NCI-H146 (cell line): ENCODE measurements around the gene SDR39U1.

ENCODE experiments used
- DNase-seq: peaks from one replicate; lab custom pipeline; 2025; lab: John Stamatoyannopoulos, UW

Gene SDR39U1

DNA sequence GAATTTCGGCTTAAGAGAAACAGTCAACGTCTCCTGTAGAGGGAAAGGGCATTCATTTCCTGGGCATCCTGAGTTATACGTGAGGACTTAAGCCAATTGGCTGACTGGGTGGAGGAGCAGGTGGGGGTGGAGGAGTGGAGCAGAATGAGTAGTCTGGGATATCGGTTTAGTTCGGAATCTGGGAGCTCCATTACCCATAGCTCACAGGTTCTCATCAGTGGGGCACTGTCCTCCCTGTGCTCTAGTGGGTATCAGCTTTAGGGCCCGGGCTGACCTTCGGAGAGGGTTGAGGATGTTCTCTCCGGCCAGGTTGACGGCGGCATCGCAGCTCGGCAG, 704 bp downstream of the SDR39U1 start:
- DNase-seq = no peak

DNA sequence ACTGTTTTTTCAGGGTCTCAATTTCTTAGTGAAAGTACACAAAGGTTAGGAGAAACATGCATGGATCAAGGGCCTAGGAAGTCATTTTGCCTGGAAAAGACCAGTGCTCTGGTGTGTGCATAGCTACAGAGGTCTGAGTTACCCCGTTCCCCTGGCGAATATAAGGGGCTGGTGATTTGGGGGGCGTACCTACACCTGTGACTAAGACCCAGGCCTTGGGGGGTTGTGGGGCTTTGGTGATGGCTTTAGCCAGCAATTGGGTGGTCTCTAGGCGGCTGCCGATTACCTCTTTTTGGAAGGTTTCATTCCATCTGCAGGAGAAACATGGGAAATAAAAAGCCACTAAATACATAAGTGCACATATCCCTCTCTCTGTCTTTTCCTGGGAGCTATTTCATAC, 1.1 kb downstream of the SDR39U1 start:
- no peak for DNase-seq

DNA sequence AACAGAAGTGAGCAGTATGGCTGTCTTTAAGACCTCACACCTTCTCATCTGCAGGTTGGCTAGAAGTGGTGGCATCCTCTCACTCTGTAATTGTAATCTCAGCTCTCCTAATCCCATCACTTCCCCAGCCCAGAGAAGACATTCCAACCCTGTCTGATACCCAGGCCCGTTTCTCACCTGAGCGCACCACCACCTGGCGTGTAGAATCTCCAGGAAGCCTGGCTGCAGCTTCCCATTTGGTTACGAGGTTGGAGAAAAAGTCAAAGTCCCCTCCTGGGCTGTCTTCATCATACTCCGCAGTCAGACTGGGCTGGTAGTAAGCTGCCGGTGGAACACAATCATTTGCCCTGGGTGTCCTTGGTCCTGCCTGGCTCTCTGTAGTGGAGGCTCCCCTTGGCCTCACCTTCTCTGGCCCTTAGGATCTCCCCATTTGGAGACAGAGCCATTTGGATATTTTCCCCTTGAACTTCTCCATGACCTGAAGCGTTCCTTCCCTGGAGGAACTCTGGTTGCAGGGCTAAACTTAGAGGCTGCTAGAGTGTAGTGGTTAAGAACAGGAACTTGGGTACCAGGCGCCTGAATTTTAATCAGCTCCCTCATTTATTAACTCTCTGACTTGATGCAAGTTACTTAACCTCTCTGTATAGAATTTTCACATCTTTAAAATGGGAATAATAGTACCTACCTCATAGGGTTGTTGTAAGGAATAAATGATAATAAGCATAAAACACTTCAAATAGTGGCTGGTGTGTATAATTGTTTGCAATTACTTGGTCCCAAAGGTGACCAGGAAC, 1.8 kb downstream of the SDR39U1 start:
- no peak for DNase-seq

DNA sequence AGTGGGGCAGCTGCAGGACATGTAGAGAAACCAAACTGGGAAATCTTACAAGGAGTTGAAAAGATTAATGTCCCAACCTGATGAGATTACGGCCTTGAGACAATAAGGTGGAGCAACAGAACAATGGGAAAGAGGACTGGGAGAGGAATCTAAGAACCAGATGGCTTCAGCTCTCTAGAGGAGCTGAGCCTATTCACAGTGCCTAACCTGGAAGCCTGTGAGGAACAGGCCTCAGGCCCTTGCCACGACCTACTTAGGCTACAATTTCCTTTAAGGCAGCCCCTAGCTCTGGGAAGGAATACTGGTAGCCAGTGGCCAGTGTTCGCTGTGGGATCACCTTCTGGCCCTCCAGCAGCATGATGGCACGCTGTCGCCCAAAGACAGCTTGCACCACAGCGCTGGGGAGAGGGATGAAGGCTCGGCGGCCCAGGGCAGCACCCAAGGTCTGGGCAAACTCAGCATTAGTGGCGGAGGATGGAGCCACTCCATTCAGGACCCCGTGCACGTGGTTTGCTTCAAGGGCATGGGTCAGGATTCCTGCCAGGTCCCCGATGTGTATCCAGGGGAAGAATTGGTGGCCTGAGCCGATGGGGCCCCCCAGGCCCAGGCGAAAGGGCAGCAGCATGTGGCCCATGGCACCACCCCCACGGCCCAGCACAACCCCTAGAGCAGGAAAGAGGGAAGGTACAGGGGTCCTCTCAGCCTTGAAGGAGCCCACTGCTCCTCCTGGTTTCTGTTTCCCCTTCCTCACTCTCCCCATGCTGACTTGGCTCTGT, 2.6 kb downstream of the SDR39U1 start:
- DNase-seq = no peak

DNA sequence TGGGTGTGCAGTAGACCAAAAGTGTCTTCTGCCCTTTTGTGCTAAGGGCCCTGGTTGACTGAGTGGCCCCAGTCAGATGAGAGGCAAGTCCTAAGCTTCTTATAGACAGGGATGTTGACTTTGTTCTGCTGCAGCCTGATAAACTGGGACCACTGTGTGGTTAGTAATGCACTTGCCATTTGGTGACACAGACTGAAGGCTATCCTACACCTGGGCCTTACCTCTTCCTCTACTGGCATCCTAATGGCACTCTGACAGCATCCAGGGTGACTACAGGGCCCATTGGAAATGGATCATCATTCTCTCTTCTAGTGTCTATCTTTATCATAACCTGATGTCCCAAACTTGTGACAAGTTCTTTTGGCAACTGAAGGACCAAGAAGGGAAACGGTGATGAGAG, 3.3 kb downstream of the SDR39U1 start:
- DNase-seq = no peak

DNA sequence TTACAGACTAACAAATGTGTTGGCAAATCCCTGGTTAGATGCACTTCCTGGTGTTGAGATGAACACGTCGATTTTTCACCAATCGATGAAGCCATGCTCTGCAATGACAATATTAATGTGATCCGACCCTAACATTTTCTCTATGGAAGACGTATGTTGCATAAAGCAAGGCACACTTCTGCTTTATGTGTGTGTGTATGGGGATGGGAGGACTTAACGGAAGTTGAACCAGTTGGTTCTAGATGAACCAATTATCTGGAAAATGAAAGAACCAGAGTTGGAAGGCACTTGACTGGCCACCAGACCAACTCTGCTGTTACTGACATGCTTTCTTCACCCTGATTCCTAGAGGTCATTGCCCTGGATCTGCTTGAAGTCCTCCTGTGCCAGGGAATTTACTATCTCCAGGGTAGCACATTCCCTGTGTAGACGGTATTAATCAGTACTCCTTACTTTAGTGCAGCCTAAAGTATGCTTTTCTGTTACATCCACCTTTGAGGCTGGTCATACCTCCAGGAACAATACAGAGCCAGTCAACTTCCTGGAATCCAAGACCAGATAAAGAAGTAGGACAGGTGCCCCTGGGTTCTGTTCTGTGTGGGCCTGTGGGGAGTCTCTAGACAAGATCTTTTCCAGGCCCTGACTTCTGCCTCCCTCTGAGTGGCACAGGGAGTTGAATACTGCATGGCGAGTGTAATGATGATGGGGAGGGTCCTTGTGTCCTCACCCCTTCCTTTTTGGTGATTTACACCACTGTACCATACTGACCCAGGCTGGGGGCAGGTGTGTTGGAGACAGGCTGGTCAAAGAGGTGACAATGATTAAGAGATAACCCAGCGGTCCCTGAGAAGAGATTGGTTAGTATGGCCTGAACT, 4.1 kb downstream of the SDR39U1 start:
- no peak for DNase-seq

DNA sequence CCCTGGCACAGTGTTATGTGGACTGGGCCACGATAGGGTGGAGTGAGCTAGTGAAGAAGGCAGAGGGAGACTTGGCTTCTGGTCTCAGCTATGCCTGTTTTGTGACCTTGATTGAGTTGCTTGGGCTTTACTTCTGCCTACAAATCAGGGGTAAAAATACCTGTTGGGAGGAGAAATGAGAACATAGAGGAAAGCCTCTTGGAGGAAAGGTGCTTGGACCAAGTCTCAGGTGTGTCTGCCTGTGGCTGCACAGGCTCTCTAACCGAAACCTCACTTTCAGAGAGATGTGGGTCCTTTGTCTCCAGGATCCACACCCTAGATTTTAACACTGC, 4.9 kb downstream of the SDR39U1 start:
- DNase-seq = no peak

DNA sequence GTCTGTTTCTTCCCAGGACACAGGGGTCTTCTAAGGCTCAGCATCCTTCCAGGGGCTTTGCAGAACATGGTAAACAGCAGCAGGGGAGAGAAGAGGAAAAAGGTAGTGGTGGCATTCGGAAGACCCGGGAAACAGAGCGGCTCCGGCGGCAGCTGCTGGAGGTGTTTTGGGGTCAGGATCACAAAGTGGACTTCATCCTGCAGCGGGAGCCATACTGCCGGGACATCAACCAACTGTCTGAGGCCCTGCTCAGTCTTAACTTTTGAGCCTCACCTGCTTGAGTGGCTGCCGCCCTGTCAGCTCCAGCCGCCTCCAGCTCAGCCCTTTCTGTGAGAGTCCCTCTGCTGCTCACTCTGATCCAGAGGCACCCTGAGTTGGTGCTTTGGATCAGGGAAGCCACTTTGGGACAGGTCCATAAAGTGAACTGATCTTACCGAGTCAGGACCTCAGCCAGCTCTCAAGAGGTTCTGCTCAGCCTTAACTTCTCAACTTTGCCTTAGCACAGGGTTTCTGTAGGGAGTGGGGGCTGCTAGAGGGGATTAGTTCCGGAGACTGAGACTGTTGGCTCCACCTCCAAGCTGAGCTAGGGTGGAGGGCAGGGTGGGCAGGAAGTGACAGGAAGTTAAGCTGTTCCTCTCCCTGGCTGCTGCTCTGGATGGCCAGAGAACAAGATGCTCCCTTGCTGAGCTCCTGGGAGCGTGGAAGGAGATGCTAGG, 5.4 kb downstream of the SDR39U1 start:
- no peak for DNase-seq

DNA sequence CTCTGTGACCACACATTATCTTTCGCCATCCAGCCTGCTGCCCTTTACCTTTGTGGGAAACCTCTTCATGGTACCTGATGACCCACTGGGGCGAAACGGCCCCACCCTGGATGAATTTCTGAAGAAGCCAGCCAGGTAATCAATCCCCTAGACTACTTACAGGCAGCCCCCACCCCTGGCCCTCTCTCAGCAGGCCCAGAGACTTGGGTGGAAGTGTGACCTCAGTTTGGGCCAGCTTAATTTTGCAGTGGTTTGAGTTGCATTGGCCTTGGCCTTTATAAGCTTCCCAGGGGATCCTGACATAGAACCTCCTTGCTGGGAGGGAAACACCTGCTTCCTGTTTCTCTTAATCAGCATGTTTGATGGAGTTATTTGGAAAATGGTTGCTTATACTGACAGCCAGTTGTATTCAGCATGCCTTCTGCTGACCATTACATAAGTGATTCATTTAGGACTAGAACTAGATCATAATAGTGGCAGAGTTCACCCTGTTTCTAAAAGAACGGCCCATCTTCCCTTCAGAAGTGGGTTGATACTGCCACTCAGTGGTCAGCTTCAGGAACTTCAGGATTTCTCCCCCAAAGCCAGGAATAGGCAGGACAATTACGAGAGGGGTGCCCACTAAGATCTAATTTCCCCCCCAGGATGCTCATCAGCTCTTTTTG, 6.1 kb downstream of the SDR39U1 start:
- DNase-seq = peak; percentile 52

DNA sequence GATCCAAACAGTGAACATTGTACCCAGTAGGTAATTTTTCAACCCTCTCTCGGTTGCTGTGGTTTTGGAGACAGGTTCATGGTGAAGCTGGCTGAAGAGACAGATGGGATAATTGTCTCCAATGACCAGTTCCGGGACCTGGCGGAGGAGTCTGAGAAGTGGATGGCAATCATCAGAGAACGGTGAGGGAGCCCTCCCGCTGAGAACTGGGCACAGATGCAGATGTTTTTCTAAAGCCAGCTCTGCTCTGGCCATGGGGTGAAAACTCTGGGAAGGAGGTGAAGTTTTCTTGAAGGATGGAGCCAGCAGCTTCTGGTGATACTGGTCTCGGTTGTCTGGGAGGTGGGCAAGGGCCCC, 6.6 kb downstream of the SDR39U1 start:
- no peak for DNase-seq

DNA sequence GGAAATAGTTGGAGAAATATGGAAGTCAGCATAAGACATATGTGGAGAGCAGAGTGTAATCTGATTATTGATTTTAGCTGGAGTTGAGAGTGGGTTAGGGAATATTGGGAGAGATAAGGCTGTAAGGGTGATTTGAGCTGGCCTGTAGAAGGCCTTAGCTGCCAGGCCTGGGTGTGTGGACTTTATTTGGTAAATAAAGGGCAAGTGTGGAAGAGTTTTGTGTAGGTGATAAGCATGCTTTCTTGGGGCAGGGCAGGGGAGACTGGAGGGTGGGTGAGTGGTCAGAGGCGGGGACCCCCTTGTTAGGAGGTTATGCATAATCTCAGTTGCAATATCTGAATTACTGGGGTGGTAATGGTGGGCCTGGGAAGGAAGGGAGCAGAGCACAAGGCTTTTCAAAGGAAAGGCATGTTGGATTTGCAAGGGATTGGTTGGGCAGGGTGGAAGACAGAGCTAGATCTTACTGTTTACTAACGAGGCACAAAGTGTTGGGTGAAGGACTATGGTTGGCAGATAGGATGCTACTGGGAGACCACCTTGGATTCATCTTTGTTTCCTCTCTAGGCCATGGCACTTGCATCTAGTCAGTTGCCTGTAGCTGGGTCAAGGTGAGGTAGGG, 7.3 kb downstream of the SDR39U1 start:
- no peak for DNase-seq

DNA sequence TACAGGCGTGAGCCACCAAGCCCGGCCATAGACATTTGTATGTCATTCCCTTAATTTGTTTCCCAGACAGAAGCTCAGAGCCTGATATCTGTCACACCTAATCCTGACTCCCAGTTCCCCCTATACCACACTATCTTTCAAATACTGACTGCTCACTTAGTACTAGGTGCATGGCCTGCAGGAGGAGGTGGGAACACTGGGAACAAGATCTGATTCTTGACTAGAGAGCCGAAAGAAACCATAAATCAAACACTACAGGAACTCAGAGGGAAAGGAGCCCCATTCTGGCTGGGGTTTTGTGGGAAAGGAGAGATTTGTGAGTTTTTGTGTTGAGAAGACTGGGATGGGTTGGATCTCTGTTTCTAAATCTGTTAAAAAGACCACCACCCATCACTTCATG, 7.9 kb downstream of the SDR39U1 start:
- DNase-seq = no peak

DNA sequence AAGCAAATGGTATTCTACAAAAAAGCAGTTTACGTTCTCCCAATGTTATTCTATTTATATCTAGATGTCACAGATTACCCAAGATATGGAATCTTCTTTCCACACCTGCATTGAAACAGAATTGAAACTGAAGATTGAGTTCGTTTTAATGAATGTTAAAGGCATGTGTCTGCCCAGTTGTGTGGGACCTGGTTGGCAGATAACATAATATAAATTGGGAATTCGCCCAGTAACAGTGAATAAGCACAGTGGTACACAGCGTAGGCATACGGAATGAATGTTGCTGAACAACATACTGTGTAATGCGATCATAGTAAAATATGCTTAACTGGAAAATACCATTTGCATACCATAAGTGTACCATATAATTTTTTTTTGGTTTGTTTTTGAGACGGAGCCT, 8.5 kb downstream of the SDR39U1 start:
- DNase-seq = no peak

DNA sequence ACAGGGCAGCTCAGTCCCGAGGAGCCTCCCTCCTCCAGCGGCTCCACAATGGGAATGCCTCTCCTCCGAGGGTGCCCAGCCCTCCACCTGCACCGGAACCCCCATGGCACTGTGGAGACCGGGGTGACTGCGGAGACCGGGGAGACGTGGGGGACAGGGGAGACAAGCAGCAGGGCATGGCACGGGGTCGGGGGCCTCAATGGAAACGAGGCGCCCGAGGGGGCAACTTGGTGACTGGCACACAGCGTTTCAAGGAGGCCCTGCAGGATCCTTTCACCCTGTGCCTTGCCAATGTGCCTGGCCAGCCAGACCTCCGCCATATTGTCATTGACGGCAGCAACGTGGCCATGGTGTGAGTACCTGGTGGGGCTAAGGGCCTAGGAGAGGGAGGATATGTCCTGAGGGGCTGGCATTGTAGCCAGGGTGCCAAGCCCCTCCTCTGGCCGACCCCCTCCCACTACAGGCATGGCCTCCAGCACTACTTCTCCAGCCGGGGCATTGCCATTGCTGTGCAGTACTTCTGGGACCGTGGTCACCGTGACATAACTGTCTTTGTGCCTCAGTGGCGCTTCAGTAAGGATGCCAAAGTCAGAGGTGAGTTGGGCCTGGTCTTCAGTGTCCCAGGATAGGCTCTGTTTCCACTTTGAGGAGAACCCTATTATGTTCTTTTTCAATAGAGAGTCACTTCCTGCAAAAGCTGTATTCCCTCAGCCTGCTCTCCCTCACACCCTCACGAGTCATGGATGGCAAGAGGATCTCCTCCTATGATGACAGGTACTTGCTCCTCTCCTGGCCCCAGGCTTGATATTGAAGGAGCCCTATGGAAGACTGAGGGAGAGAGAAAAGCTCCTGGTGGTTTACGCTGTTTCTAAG, 10.1 kb downstream of the SDR39U1 start:
- no peak for DNase-seq

DNA sequence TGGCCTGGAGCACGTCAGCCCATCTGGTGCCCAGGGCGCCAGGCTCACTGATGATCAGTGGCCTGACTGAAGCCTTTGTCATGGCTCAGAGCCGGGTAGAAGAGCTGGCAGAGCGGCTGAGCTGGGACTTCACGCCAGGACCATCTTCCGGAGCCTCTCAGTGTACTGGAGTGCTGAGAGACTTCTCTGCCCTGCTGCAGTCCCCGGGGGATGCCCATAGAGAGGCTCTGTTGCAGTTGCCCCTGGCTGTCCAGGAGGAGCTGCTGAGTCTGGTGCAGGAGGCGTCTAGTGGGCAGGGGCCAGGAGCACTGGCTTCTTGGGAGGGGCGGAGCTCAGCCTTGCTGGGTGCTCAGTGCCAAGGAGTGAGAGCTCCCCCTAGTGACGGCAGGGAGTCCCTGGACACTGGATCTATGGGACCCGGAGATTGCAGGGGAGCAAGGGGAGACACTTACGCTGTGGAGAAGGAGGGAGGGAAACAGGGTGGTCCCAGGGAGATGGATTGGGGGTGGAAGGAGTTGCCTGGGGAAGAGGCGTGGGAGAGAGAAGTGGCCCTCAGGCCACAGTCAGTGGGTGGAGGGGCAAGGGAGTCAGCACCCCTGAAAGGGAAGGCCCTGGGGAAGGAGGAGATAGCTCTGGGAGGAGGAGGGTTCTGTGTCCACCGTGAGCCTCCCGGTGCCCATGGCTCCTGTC, 10.9 kb downstream of the SDR39U1 start:
- DNase-seq = peak; percentile 83

DNA sequence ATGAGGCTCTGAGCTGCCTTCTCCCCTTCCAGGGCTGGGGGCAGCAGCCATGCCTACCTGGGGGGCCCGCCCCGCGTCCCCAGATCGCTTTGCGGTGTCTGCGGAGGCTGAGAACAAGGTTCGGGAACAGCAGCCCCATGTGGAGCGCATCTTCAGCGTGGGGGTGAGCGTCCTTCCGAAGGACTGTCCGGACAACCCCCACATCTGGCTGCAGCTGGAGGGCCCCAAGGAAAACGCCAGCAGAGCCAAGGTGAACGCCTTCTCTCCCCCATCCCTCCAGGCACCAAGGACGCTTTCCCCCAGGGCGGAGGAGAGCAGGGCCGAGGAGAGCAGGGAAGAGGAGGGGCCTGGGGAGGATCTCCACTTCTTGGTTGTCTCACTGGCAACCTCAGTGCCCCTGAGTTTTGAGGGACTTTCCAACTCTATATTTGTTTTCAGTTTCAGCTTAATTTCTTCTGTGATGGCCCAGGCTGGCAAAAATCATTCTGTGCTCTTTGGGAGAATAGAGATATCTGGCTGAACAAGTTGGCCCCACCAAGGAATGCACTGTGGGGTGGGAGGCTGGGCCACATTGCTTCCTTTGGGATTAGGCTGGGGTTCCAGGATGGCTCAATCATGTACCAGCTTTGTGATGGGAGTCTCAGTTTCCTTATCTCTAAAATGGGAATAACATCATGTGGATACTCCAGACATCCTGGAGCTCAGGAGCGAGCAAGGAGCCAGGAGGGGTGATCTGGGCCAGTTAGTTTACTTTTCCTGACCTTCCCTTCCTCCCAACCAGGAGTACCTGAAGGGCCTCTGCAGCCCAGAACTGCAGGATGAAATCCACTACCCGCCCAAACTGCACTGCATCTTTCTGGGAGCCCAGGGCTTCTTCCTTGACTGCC, 11.7 kb downstream of the SDR39U1 start:
- no peak for DNase-seq

DNA sequence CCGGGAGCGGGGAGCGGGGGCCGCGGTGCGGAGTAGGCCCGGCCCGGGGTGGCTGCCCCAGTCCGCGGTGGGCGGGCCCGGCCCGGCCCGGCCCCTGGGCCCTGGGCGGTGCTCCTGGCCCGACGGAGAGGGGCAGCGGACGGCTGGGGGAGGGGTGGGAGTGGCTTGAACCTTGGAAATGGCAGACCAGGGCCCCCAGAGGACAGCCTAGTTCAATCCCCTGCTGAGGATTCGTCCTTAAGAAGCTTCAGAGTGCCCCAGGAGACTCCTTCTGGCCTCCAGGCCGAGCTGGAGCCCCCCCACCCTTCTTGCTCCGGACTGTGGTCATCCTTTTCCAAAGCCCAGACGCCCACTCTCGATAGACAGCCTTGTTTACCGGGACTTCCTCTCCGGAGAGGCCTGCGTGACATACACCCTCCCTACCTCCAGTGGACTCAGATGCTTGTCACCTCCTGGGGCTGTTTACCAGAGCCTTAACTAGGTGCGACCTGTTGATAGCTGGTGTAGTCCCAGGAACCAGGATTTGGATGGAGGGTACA, 12.4 kb downstream of the SDR39U1 start:
- DNase-seq = peak; percentile 54

DNA sequence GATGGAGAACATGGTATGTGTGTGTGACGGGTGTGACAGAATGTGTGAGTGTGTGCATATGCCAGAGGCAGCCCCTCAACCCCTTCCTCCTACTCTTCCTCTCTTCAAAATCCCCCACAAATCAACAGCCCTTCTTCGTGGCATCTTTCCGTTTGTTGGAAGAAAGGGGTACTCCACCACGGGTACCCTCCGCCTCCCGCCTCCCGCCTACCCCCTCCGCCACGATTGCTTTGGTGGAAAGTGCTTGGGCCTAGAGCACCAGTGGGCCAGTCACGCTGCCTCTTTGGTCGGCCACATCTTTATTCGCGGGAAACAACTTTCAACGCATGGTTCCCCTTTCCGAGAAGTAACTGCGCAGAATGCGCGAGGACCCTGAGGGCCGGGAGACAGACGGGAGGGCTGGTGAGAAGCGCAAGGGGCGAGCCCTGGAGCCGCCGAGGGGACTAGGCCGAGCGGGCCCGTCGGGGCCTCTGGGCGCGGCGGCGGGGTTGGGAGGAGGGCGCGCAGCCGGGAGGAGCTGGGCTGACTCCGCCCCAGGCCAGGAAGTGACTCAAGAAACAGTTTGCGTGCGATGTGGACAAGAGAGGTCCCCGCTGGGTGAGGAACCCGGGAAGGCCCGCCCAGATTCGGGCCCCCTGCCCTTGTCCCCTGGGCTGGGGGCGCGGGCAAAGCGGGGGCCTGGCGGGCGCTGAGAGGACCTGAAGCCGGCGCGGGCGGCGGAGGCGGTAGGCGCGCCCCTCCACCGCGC, 13.0 kb downstream of the SDR39U1 start, which contains the start of the genes CBLN3 and KHNYN:
Gene CBLN3 (minus strand): TSS at position 274 of the 748 bp plus-strand sequence. CDS start 614 bp downstream, outside the sequence.
Gene KHNYN (plus strand): TSS at position 560 of the 748 bp plus-strand sequence. CDS start 777 bp downstream, outside the sequence.
- DNase-seq = peak; percentile 79
